Activated CD4-positive, alpha-beta T cell treated with anti-CD3 and anti-CD28 coated beads, Interleukin-2, Interleukin-4, amounts not matched to agents 100 ng/mL and 50 ng/mL, durations not matched to agents 16 hours and 8 hours (primary cell): ENCODE results near the gene ITGA8.
"Not testable (repeated sequence)": the region's sequence is repeated elsewhere in the genome, so short reads cannot be mapped to it uniquely, and the experiment has no call there.

Experiments
- DNase-seq: peaks from one replicate; pipeline ENCODE4 v3.0.0-alpha.2; 2020; ENCODE audit warnings: low spot score

ITGA8 gene

GRCh38 chr10:15606377-15606776, 113.3 kb downstream of the ITGA8 start:
- no peak for DNase-seq

- DNase-seq: no peak
These were observed 113.9 kb downstream of the ITGA8 start for GRCh38 chr10:15605740-15606369.

GRCh38 chr10:15603446-15604011, 116.2 kb downstream of the ITGA8 start:
- no peak for DNase-seq

GRCh38 chr10:15601819-15602218, 117.9 kb downstream of the ITGA8 start:
- DNase-seq: no peak

- no peak for DNase-seq
These were observed 124.5 kb downstream of the ITGA8 start for GRCh38 chr10:15595260-15595659.

GRCh38 chr10:15591937-15592336, 127.8 kb downstream of the ITGA8 start:
- no peak for DNase-seq

- DNase-seq: no peak
These were observed 128.3 kb downstream of the ITGA8 start for GRCh38 chr10:15591431-15591830.

- no peak for DNase-seq
These were observed 130.8 kb downstream of the ITGA8 start for GRCh38 chr10:15588635-15589508.

GRCh38 chr10:15588151-15588550, 131.6 kb downstream of the ITGA8 start:
- DNase-seq: no peak

GRCh38 chr10:15587271-15587670, 132.5 kb downstream of the ITGA8 start:
- DNase-seq: no peak

GRCh38 chr10:15585303-15585715, 134.4 kb downstream of the ITGA8 start:
- peak; percentile 60 for DNase-seq

GRCh38 chr10:15582972-15583371, 136.8 kb downstream of the ITGA8 start:
- DNase-seq: not testable (repeated sequence)

GRCh38 chr10:15579605-15580004, 140.1 kb downstream of the ITGA8 start:
- DNase-seq: no peak

- no peak for DNase-seq
These were observed 147.1 kb downstream of the ITGA8 start for GRCh38 chr10:15572531-15573045.

GRCh38 chr10:15571575-15571974, 148.1 kb downstream of the ITGA8 start:
- DNase-seq: no peak

GRCh38 chr10:15570738-15571339, 148.9 kb downstream of the ITGA8 start:
- DNase-seq: no peak

- no peak for DNase-seq
These were observed 151.8 kb downstream of the ITGA8 start for GRCh38 chr10:15567952-15568351.

- no peak for DNase-seq
These were observed 156.5 kb downstream of the ITGA8 start for GRCh38 chr10:15563246-15563645.

GRCh38 chr10:15562578-15562977, 157.1 kb downstream of the ITGA8 start:
- no peak for DNase-seq

GRCh38 chr10:15562116-15562515, 157.6 kb downstream of the ITGA8 start:
- no peak for DNase-seq

- no peak for DNase-seq
These were observed 161.6 kb downstream of the ITGA8 start for GRCh38 chr10:15558136-15558535.

- not testable (repeated sequence) for DNase-seq
These were observed 162.6 kb downstream of the ITGA8 start for GRCh38 chr10:15557168-15557567.
